Endothelial cell of umbilical vein (primary cell): ENCODE results near the gene CTAG1A. TPM values are rescaled to one million over a fixed set of nuclear protein-coding genes. Genes with fewer than 3 reads are reported as not detected.
A peak's percentile ranks its signal among the peaks of the same experiment; 100 is the strongest.

Source experiments
- BruUV-seq: library from RNA; stranded (reverse); fragments of 400-500 nt; replicated peaks from 2 replicates; lab custom pipeline; 2021; lab: Mats Ljungman, UMichigan
- CTCF ChIA-PET: fragments of 300-600, 350-600 bp; sonication (Branson Sonifier 250); formaldehyde crosslinking; loops from one replicate; lab custom pipeline; 2021; ENCODE audit warnings: antibody characterized with exemption, inconsistent platforms; lab: Charles Lee
- POLR2A ChIA-PET: fragments of 300-600, 350-600 bp; sonication (Branson Sonifier 250); formaldehyde crosslinking; loops from one replicate; lab custom pipeline; 2021; ENCODE audit warnings: antibody characterized with exemption, inconsistent platforms; lab: Charles Lee
- DNase-seq: peaks from one replicate; pipeline ENCODE4 v3.0.0-alpha.2; 2011; ENCODE audit warnings: low read depth, low spot score
- FAIRE-seq: peaks from 2 replicates; lab custom pipeline; 2011; peaks lifted over from hg19 to GRCh38; lab: Jason Lieb, UNC
- H2AFZ ChIP-seq: 2 replicates; pipeline ENCODE4 v1.6.0; 2012; ENCODE audit warnings: low read depth, low read length, control low read depth, inconsistent platforms
- H3K27ac ChIP-seq: 2 replicates; pipeline ENCODE4 v1.5.1; 2011; ENCODE audit warnings: low read depth, mild to moderate bottlenecking, control low read depth, low read length, moderate library complexity; ENCODE audit not compliant: insufficient read depth
- H3K27me3 ChIP-seq, 2 experiments: 2 replicates each; pipeline versions ENCODE4 v1.6.0 to v1.6.1; 2011; ENCODE audit warnings: low read length in 2 of 2, mixed read lengths in 1 of 2; ENCODE audit not compliant: control insufficient read depth in 2 of 2, insufficient read depth in 2 of 2
- H3K36me3 ChIP-seq, 2 experiments: 2 replicates in 1 of 2; 3 replicates in 1 of 2; pipeline ENCODE4 v1.5.1; 2011; ENCODE audit warnings: low read length in 2 of 2, mild to moderate bottlenecking in 1 of 2, moderate library complexity in 1 of 2; ENCODE audit not compliant: control insufficient read depth in 2 of 2, insufficient read depth in 2 of 2; ENCODE audit errors: extremely low read depth in 1 of 2
- H3K4me1 ChIP-seq: 3 replicates; pipeline ENCODE4 v1.5.1; 2011; ENCODE audit warnings: mild to moderate bottlenecking, low read length; ENCODE audit not compliant: control insufficient read depth, insufficient read depth; ENCODE audit errors: extremely low read depth
- H3K4me2 ChIP-seq: 2 replicates; pipeline ENCODE4 v1.6.1; 2011; ENCODE audit warnings: low read length, control low read depth, mixed read lengths; ENCODE audit not compliant: insufficient read depth
- H3K4me3 ChIP-seq, 3 experiments: fragments of 200-600 bp in 1 of 3; sonication (generic), shearing (Covaris generic) in 1 of 3; replicated peaks in 1 of 3; 2 replicates each; pipeline ENCODE4 v1.5.1; 2011 to 2016; ENCODE audit warnings: control low read depth in 3 of 3, low read length in 3 of 3, mild to moderate bottlenecking in 2 of 3, inconsistent platforms in 1 of 3, low read depth in 1 of 3, moderate library complexity in 1 of 3; ENCODE audit not compliant: insufficient read depth in 1 of 3
- H3K79me2 ChIP-seq: 2 replicates; pipeline ENCODE4 v1.6.0; 2012; ENCODE audit warnings: low read length, inconsistent platforms; ENCODE audit not compliant: control insufficient read depth, insufficient read depth
- H3K9ac ChIP-seq: replicated peaks from 2 replicates; pipeline ENCODE3; 2011; ENCODE audit warnings: low read length, control low read depth; ENCODE audit not compliant: insufficient read depth; ENCODE audit errors: extremely low read depth
- H3K9me1 ChIP-seq: replicated peaks from 3 replicates; pipeline ENCODE4 v1.6.0; 2011; ENCODE audit warnings: mild to moderate bottlenecking, low read length; ENCODE audit not compliant: control insufficient read depth, insufficient read depth; ENCODE audit errors: extremely low read depth
- H3K9me3 ChIP-seq: replicated peaks from 2 replicates; pipeline ENCODE4 v1.5.1; 2012; ENCODE audit warnings: low read length, inconsistent platforms; ENCODE audit not compliant: control insufficient read depth, insufficient read depth
- H4K20me1 ChIP-seq: replicated peaks from 2 replicates; pipeline ENCODE3; 2011; ENCODE audit warnings: mild to moderate bottlenecking, low read length; ENCODE audit not compliant: control insufficient read depth, insufficient read depth; ENCODE audit errors: extremely low read depth
- EZH2 ChIP-seq: IDR thresholded peaks from 2 replicates; pipeline ENCODE4 v1.6.1; 2012; ENCODE audit warnings: borderline replicate concordance, low read depth, mild to moderate bottlenecking, moderate library complexity, low read length, inconsistent platforms; ENCODE audit not compliant: severe bottlenecking
- FOS ChIP-seq: IDR thresholded peaks from 2 replicates; pipeline ENCODE4 v1.6.1; 2011; ENCODE audit warnings: mild to moderate bottlenecking, low read length, moderate library complexity, borderline replicate concordance; ENCODE audit not compliant: insufficient read depth
- GATA2 ChIP-seq: IDR thresholded peaks from 2 replicates; pipeline ENCODE4 v1.7.0; 2011; ENCODE audit warnings: low read depth, mild to moderate bottlenecking, moderate library complexity, mixed read lengths, low read length; ENCODE audit not compliant: insufficient read length, insufficient read depth
- JUN ChIP-seq: IDR thresholded peaks from 2 replicates; pipeline ENCODE4 v1.6.1; 2011; ENCODE audit warnings: borderline replicate concordance, low read depth; ENCODE audit not compliant: insufficient read length, insufficient read depth
- MYC ChIP-seq: IDR thresholded peaks from one replicate; pipeline ENCODE4 v1.6.1; 2011; ENCODE audit warnings: mild to moderate bottlenecking, low read depth, low read length
- POLR2A ChIP-seq: IDR thresholded peaks from 2 replicates; pipeline ENCODE4 v1.6.1; 2012; ENCODE audit warnings: low read depth, mild to moderate bottlenecking, control low read depth, low read length
- POLR2AphosphoS5 ChIP-seq: IDR thresholded peaks from 2 replicates; pipeline ENCODE4 v1.6.1; 2012; ENCODE audit warnings: low read depth, mild to moderate bottlenecking, control low read depth, low read length, moderate library complexity; ENCODE audit not compliant: insufficient read depth
- dilution Hi-C: fragments of 300-500 bp; cut with MboI; formaldehyde crosslinking; loops from one replicate; pipeline ENCODE4 v1.15.0; 2019; ENCODE audit warnings: low sequenced_read_pairs; ENCODE audit not compliant: extremely low pct_ligation_motif_present
- intact Hi-C: fragments of 100-400 bp; cut with micrococcal nuclease; formaldehyde crosslinking; loops from one replicate; pipeline ENCODE4 v1.10.0; 2022
- polyA plus RNA-seq, 4 experiments: library from polyadenylated mRNA; depleted of rRNA in 3 of 4; stranded (reverse) in 3 of 4; unstranded in 1 of 4; fragments of >200 nt; gene quantifications; 2 replicates each; pipeline versions ENCODE4 v1.2.1 to v1.2.3, GENCODE V29; 2011 to 2012; ENCODE audit warnings: missing spikeins in 1 of 4
- total RNA-seq: library from RNA; stranded (reverse); gene quantifications from 2 replicates; pipeline ENCODE4 v1.2.3, GENCODE V29; 2021
- TF ChIP-seq, protein P1 (sequence below), 2 donors: IDR thresholded peaks; 1 replicate in 1 of 2; 2 replicates in 1 of 2; pipeline ENCODE4 v1.5.1; 2011; ENCODE audit warnings: low read length in 2 of 2, mild to moderate bottlenecking in 2 of 2, moderate library complexity in 2 of 2, control low read depth in 1 of 2, inconsistent platforms in 1 of 2, low read depth in 1 of 2; ENCODE audit not compliant: insufficient read depth in 1 of 2; ENCODE audit errors: extremely low read depth in 1 of 2
- TF ChIP-seq, protein P2 (sequence below): IDR thresholded peaks from 2 replicates; pipeline ENCODE4 v1.6.1; 2011; ENCODE audit not compliant: insufficient read depth, insufficient read length

CTAG1A gene
- total and polyA plus RNA-seq, 2 donors (not counting 3 experiments of a cell fraction or from before 2014, with no cell fraction given): not detected

- Histone ChIP-seq H3K27me3 (no peaks in the 10 kb centered on the region), H3K36me3 (no peaks in the 10 kb centered on the region), H3K4me1 (peaks cover 29% of the 10 kb centered on the region), H3K79me2 (peaks cover 46% of the 10 kb centered on the region), H3K9ac (peak overlapping the region; percentile 89), H3K4me3 (no peak overlapping the region), H3K9me1 (no peaks in the 10 kb centered on the region), H3K4me2 (peak overlapping the region; percentile 39), H4K20me1 (no peaks in the 10 kb centered on the region), H3K27ac (peak overlapping the region; percentile 100), H2AFZ (no peak overlapping the region), H3K9me3 (no peaks in the 10 kb centered on the region)
- intact Hi-C loops (no loop called here), dilution Hi-C loops (no loop called here)
- CTCF ChIA-PET: interaction anchor here (1.2 kb wide), 1 partner anchor 169 kb away, joined by 3 read pairs; no protein-coding TSS in a partner anchor
- no peak for FAIRE-seq
- no peak for TF ChIP-seq MYC
- TF ChIP-seq, protein P1, sequence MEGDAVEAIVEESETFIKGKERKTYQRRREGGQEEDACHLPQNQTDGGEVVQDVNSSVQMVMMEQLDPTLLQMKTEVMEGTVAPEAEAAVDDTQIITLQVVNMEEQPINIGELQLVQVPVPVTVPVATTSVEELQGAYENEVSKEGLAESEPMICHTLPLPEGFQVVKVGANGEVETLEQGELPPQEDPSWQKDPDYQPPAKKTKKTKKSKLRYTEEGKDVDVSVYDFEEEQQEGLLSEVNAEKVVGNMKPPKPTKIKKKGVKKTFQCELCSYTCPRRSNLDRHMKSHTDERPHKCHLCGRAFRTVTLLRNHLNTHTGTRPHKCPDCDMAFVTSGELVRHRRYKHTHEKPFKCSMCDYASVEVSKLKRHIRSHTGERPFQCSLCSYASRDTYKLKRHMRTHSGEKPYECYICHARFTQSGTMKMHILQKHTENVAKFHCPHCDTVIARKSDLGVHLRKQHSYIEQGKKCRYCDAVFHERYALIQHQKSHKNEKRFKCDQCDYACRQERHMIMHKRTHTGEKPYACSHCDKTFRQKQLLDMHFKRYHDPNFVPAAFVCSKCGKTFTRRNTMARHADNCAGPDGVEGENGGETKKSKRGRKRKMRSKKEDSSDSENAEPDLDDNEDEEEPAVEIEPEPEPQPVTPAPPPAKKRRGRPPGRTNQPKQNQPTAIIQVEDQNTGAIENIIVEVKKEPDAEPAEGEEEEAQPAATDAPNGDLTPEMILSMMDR (IDR thresholded peaks at IDR 0.05; ENCODE audit: extremely low read depth in 1 of 2, insufficient read depth in 1 of 2, low read depth in 1 of 2, low read length in 2 of 2): no peak
- TF ChIP-seq, protein P2, sequence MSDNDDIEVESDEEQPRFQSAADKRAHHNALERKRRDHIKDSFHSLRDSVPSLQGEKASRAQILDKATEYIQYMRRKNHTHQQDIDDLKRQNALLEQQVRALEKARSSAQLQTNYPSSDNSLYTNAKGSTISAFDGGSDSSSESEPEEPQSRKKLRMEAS: no peak
- TF ChIP-seq POLR2AphosphoS5: no peak
- no peak for TF ChIP-seq EZH2
- no peak for TF ChIP-seq JUN
- no peak for TF ChIP-seq POLR2A
- no peak for TF ChIP-seq GATA2
- TF ChIP-seq FOS: no peak
- no peak for DNase-seq
- POLR2A ChIA-PET: interaction anchor here (1.4 kb wide), 1 partner anchor 172 kb away, joined by 3 read pairs; no protein-coding TSS in a partner anchor
- no TSS peak for BruUV-seq
These were observed 42.1 kb upstream of the CTAG1A start for GRCh38 chrX:154542723-154543424.
